Stimulated activated CD4-positive, alpha-beta T cell treated with anti-CD3 and anti-CD28 coated beads, TNF-alpha, amount 100 ng/mL, for 48 hours (primary cell): Measurements from ENCODE around the gene IGSF6.
"Not testable (repeated sequence)": the region's sequence is repeated elsewhere in the genome, so short reads cannot be mapped to it uniquely, and the experiment has no call there.

Experiments used
- DNase-seq, 3 donors: peaks; one replicate each; pipeline ENCODE4 v3.0.0-alpha.2; 2020; ENCODE audit warnings: low read depth in 3 of 3

The IGSF6 gene

GRCh38 chr16:21629616-21630539, 22.5 kb downstream of the IGSF6 start:
- not testable (repeated sequence) for DNase-seq

GRCh38 chr16:21628772-21629171, 23.6 kb downstream of the IGSF6 start:
- DNase-seq = no peak

GRCh38 chr16:21628121-21628726, 24.2 kb downstream of the IGSF6 start:
- no peak for DNase-seq

- no peak for DNase-seq
Measured at GRCh38 chr16:21626659-21627277, 25.6 kb downstream of the IGSF6 start.

- no peak for DNase-seq
Measured at GRCh38 chr16:21625026-21625425, 27.4 kb downstream of the IGSF6 start.

GRCh38 chr16:21622545-21622944, 29.9 kb downstream of the IGSF6 start:
- DNase-seq = no peak

- DNase-seq = no peak
Measured at GRCh38 chr16:21620592-21620991, 31.8 kb downstream of the IGSF6 start.

GRCh38 chr16:21619765-21620425, 32.5 kb downstream of the IGSF6 start:
- no peak for DNase-seq

GRCh38 chr16:21618281-21618680, 34.1 kb downstream of the IGSF6 start:
- DNase-seq = no peak

GRCh38 chr16:21617607-21618006, 34.8 kb downstream of the IGSF6 start:
- DNase-seq = no peak

- no peak for DNase-seq
Measured at GRCh38 chr16:21614896-21615295, 37.5 kb downstream of the IGSF6 start.

- no peak for DNase-seq
Measured at GRCh38 chr16:21613781-21614180, 38.6 kb downstream of the IGSF6 start.

- no peak for DNase-seq
Measured at GRCh38 chr16:21613361-21613760, 39.0 kb downstream of the IGSF6 start.

- DNase-seq = no peak
Measured at GRCh38 chr16:21611556-21612384, 40.6 kb downstream of the IGSF6 start.

GRCh38 chr16:21611198-21611555, 41.2 kb downstream of the IGSF6 start:
- DNase-seq = no peak

- no peak for DNase-seq
Measured at GRCh38 chr16:21610766-21611165, 41.6 kb downstream of the IGSF6 start.

GRCh38 chr16:21610006-21610544, 42.3 kb downstream of the IGSF6 start:
- DNase-seq = no peak

- DNase-seq = no peak
Measured at GRCh38 chr16:21608639-21609328, 43.6 kb downstream of the IGSF6 start.

GRCh38 chr16:21605848-21606247, 46.6 kb downstream of the IGSF6 start:
- not testable (repeated sequence) for DNase-seq

- DNase-seq = no peak
Measured at GRCh38 chr16:21603928-21604327, 48.5 kb downstream of the IGSF6 start.
